Activated CD4-positive, alpha-beta T cell treated with anti-CD3 and anti-CD28 coated beads, Interleukin-2, Interleukin-6, amounts not matched to agents 100 ng/mL and 50 ng/mL, durations not matched to agents 16 hours and 8 hours (primary cell): ENCODE results near the gene TTF2.
A peak's percentile ranks its signal among the peaks of the same experiment; 100 is the strongest.
"Not testable (repeated sequence)": the region's sequence is repeated elsewhere in the genome, so short reads cannot be mapped to it uniquely, and the experiment has no call there.

Experiments used
- DNase-seq: peaks from one replicate; pipeline ENCODE4 v3.0.0-alpha.2; 2020

Gene TTF2

GRCh38 chr1:117122330-117123025 is 62.4 kb downstream of the TTF2 start:
- no peak for DNase-seq

- DNase-seq: no peak
Measured at GRCh38 chr1:117123274-117123673, 63.1 kb downstream of the TTF2 start.

GRCh38 chr1:117124661-117125060 is 64.5 kb downstream of the TTF2 start:
- no peak for DNase-seq

GRCh38 chr1:117127795-117128194 is 67.7 kb downstream of the TTF2 start:
- DNase-seq: no peak

- peak; percentile 25 for DNase-seq
Measured at GRCh38 chr1:117128323-117129079, 68.4 kb downstream of the TTF2 start.

- no peak for DNase-seq
Measured at GRCh38 chr1:117130526-117130925, 70.4 kb downstream of the TTF2 start.

GRCh38 chr1:117135329-117135728 is 75.2 kb downstream of the TTF2 start:
- DNase-seq: no peak

- DNase-seq: no peak
Measured at GRCh38 chr1:117136749-117137148, 76.6 kb downstream of the TTF2 start.

GRCh38 chr1:117137281-117137855 is 77.2 kb downstream of the TTF2 start:
- no peak for DNase-seq

GRCh38 chr1:117138106-117138505 is 78.0 kb downstream of the TTF2 start:
- DNase-seq: no peak

GRCh38 chr1:117138561-117138960 is 78.4 kb downstream of the TTF2 start:
- no peak for DNase-seq

- no peak for DNase-seq
Measured at GRCh38 chr1:117142200-117142599, 82.1 kb downstream of the TTF2 start.

- no peak for DNase-seq
Measured at GRCh38 chr1:117143172-117143571, 83.0 kb downstream of the TTF2 start.

- no peak for DNase-seq
Measured at GRCh38 chr1:117143871-117144270, 83.7 kb downstream of the TTF2 start.

GRCh38 chr1:117146072-117146471 is 85.9 kb downstream of the TTF2 start:
- no peak for DNase-seq

- DNase-seq: no peak
Measured at GRCh38 chr1:117146575-117147340, 86.6 kb downstream of the TTF2 start.

GRCh38 chr1:117147341-117147831 is 87.3 kb downstream of the TTF2 start:
- DNase-seq: no peak

- DNase-seq: no peak
Measured at GRCh38 chr1:117147856-117148588, 87.9 kb downstream of the TTF2 start.

- no peak for DNase-seq
Measured at GRCh38 chr1:117150316-117150715, 90.2 kb downstream of the TTF2 start.

GRCh38 chr1:117151305-117151704 is 91.2 kb downstream of the TTF2 start:
- DNase-seq: not testable (repeated sequence)
